H1 (cell line): ENCODE measurements around the gene SRR. TPM values are rescaled to one million over a fixed set of nuclear protein-coding genes. Genes with fewer than 3 reads are reported as not detected.

Source experiments
- CTCF ChIA-PET: fragments of 300-600 bp; sonication (Branson Sonifier 250); formaldehyde crosslinking; loops from one replicate; lab custom pipeline; 2021; ENCODE audit not compliant: partially characterized antibody; lab: Charles Lee
- POLR2A ChIA-PET: fragments of 300-600 bp; sonication (Branson Sonifier 250); formaldehyde crosslinking; loops from one replicate; lab custom pipeline; 2021; ENCODE audit warnings: inconsistent platforms; ENCODE audit not compliant: partially characterized antibody; lab: Charles Lee
- DNase-seq, 2 experiments: peaks; one replicate each; pipeline versions ENCODE4 v3.0.0 to v3.0.0-alpha.2; 2010 to 2022; ENCODE audit warnings: low spot score in 2 of 2, low read depth in 1 of 2, mixed read lengths in 1 of 2
- FAIRE-seq: peaks from 2 replicates; lab custom pipeline; 2011; peaks lifted over from hg19 to GRCh38; lab: Jason Lieb, UNC
- H2AFZ ChIP-seq: 2 replicates; pipeline ENCODE4 v1.8.1; 2012; ENCODE audit warnings: low read length, inconsistent platforms
- H2AK5ac ChIP-seq: 2 replicates; pipeline ENCODE4 v1.6.1; 2013; ENCODE audit warnings: low read depth, low read length
- H2BK120ac ChIP-seq: replicated peaks from 2 replicates; pipeline ENCODE3; 2013; ENCODE audit warnings: low read depth, low read length, inconsistent platforms
- H2BK12ac ChIP-seq: 2 replicates; pipeline ENCODE4 v1.6.1; 2013; ENCODE audit warnings: low read depth, low read length
- H2BK15ac ChIP-seq: 2 replicates; pipeline ENCODE4 v1.6.1; 2013; ENCODE audit warnings: low read length
- H2BK20ac ChIP-seq: 2 replicates; pipeline ENCODE4 v1.6.1; 2013; ENCODE audit warnings: low read length
- H2BK5ac ChIP-seq: 2 replicates; pipeline ENCODE4 v1.6.1; 2013; ENCODE audit warnings: low read depth, low read length
- H3K14ac ChIP-seq: 2 replicates; pipeline ENCODE4 v1.6.1; 2013; ENCODE audit warnings: inconsistent platforms; ENCODE audit not compliant: insufficient read length
- H3K18ac ChIP-seq: 2 replicates; pipeline ENCODE4 v1.6.1; 2013; ENCODE audit warnings: low read length; ENCODE audit errors: extremely low read depth
- H3K23ac ChIP-seq: 2 replicates; pipeline ENCODE4 v1.6.1; 2013; ENCODE audit warnings: inconsistent platforms; ENCODE audit not compliant: insufficient read length
- H3K23me2 ChIP-seq: 2 replicates; pipeline ENCODE4 v1.6.1; 2013; ENCODE audit warnings: low read depth, low read length
- H3K27ac ChIP-seq: 2 replicates; pipeline ENCODE4 v1.6.1; 2011; ENCODE audit warnings: low read depth, low read length, inconsistent platforms
- H3K27me3 ChIP-seq, 4 experiments: replicated peaks in 1 of 4; 1 replicate in 1 of 4; 2 replicates in 3 of 4; pipeline versions ENCODE4 v1.6.1 to v1.8.1; 2011 to 2013; ENCODE audit warnings: low read length in 3 of 4, mild to moderate bottlenecking in 3 of 4, inconsistent platforms in 2 of 4, mixed read lengths in 2 of 4, moderate library complexity in 1 of 4; ENCODE audit not compliant: control insufficient read depth in 3 of 4, insufficient read depth in 3 of 4; ENCODE audit errors: extremely low read depth in 1 of 4
- H3K36me3 ChIP-seq, 4 experiments: 2 replicates each; pipeline versions ENCODE4 v1.6.1 to v1.8.1; 2011 to 2013; ENCODE audit warnings: mild to moderate bottlenecking in 4 of 4, low read length in 3 of 4, moderate library complexity in 2 of 4, control low read depth in 1 of 4, inconsistent platforms in 1 of 4; ENCODE audit not compliant: insufficient read depth in 4 of 4, control insufficient read depth in 2 of 4
- H3K4ac ChIP-seq: replicated peaks from 2 replicates; pipeline ENCODE3; 2013; ENCODE audit warnings: low read length, low read depth, mixed read lengths, inconsistent platforms; ENCODE audit not compliant: insufficient read length
- H3K4me1 ChIP-seq, 4 experiments: replicated peaks in 1 of 4; 1 replicate in 1 of 4; 2 replicates in 3 of 4; pipeline versions ENCODE4 v1.6.1 to v1.8.1; 2011 to 2013; ENCODE audit warnings: low read length in 3 of 4, inconsistent platforms in 2 of 4, mixed read lengths in 1 of 4; ENCODE audit not compliant: insufficient read depth in 4 of 4, control insufficient read depth in 3 of 4
- H3K4me2 ChIP-seq, 2 experiments: 2 replicates each; pipeline versions ENCODE4 v1.6.1 to v1.8.1; 2011 to 2013; ENCODE audit warnings: low read depth in 2 of 2, low read length in 2 of 2, control low read depth in 1 of 2, inconsistent platforms in 1 of 2, mild to moderate bottlenecking in 1 of 2; ENCODE audit not compliant: insufficient read depth in 1 of 2
- H3K4me3 ChIP-seq, 4 experiments: fragments of 200-600, 300-600 bp in 1 of 4; sonication (generic), shearing (Covaris generic), sonication (Bioruptor Twin) in 1 of 4; 2 replicates each; pipeline versions ENCODE4 v1.5.1 to v1.8.1; 2011 to 2016; ENCODE audit warnings: low read length in 4 of 4, low read depth in 3 of 4, control low read depth in 2 of 4, inconsistent platforms in 2 of 4, mild to moderate bottlenecking in 2 of 4, mixed read lengths in 1 of 4, moderate library complexity in 1 of 4; ENCODE audit not compliant: insufficient read depth in 2 of 4; ENCODE audit errors: extremely low read depth in 1 of 4
- H3K56ac ChIP-seq: replicated peaks from 2 replicates; pipeline ENCODE3; 2013; ENCODE audit warnings: low read depth, mild to moderate bottlenecking, mixed read lengths, low read length, inconsistent platforms; ENCODE audit not compliant: insufficient read length
- H3K79me1 ChIP-seq: 2 replicates; pipeline ENCODE4 v1.6.1; 2013; ENCODE audit warnings: low read depth, low read length, control low read depth
- H3K79me2 ChIP-seq, 2 experiments: 2 replicates each; pipeline versions ENCODE4 v1.6.1 to v1.8.1; 2012 to 2013; ENCODE audit warnings: low read length in 2 of 2, mild to moderate bottlenecking in 2 of 2, inconsistent platforms in 1 of 2; ENCODE audit not compliant: insufficient read depth in 2 of 2, control insufficient read depth in 1 of 2
- H3K9ac ChIP-seq, 4 experiments: replicated peaks in 1 of 4; 1 replicate in 1 of 4; 2 replicates in 3 of 4; pipeline versions ENCODE4 v1.6.1 to v1.8.1; 2011 to 2013; ENCODE audit warnings: low read depth in 3 of 4, low read length in 3 of 4, control low read depth in 2 of 4, mild to moderate bottlenecking in 2 of 4, moderate library complexity in 2 of 4, inconsistent platforms in 1 of 4; ENCODE audit errors: extremely low read depth in 1 of 4
- H3K9me3 ChIP-seq, 2 experiments: 2 replicates each; pipeline versions ENCODE4 v1.6.1 to v1.8.1; 2012 to 2013; ENCODE audit warnings: mild to moderate bottlenecking in 2 of 2, moderate library complexity in 2 of 2, control low read depth in 1 of 2, inconsistent platforms in 1 of 2, low read depth in 1 of 2, low read length in 1 of 2, mixed read lengths in 1 of 2; ENCODE audit not compliant: insufficient read depth in 2 of 2
- H4K20me1 ChIP-seq, 2 experiments: replicated peaks in 1 of 2; 2 replicates each; pipeline versions ENCODE3 to v1.8.1; 2011 to 2013; ENCODE audit warnings: inconsistent platforms in 2 of 2, low read length in 2 of 2, mild to moderate bottlenecking in 1 of 2; ENCODE audit not compliant: insufficient read depth in 2 of 2, control insufficient read depth in 1 of 2
- H4K5ac ChIP-seq: 2 replicates; pipeline ENCODE4 v1.6.1; 2013; ENCODE audit warnings: low read length, low read depth, mixed read lengths, inconsistent platforms; ENCODE audit not compliant: insufficient read length
- H4K8ac ChIP-seq: 2 replicates; pipeline ENCODE4 v1.8.0; 2013; ENCODE audit warnings: mild to moderate bottlenecking, moderate library complexity, low read length, inconsistent platforms; ENCODE audit not compliant: insufficient read depth; ENCODE audit errors: extremely low read depth
- H4K91ac ChIP-seq: replicated peaks from 2 replicates; pipeline ENCODE3; 2013; ENCODE audit warnings: low read length, mixed read lengths, inconsistent platforms; ENCODE audit not compliant: insufficient read length
- ASH2L ChIP-seq: fragments of 200-600, 300-600 bp; sonication (generic); IDR thresholded peaks from one replicate; pipeline ENCODE4 v1.7.1; 2017; ENCODE audit warnings: low read length
- CBX5 ChIP-seq: fragments of 300-800, 300-1000 bp; sonication (generic); IDR thresholded peaks from 2 replicates; pipeline ENCODE4 v1.7.1; 2016; ENCODE audit warnings: antibody characterized with exemption, low read length, low read depth
- CHD1 ChIP-seq: IDR thresholded peaks from 2 replicates; pipeline ENCODE4 v1.6.1; 2012; ENCODE audit warnings: low read depth, low read length, improper control_type of control experiment
- CTBP2 ChIP-seq: IDR thresholded peaks from 2 replicates; pipeline ENCODE4 v1.7.0; 2011; ENCODE audit warnings: borderline replicate concordance, mild to moderate bottlenecking, moderate library complexity, mixed read lengths, low read length; ENCODE audit not compliant: insufficient read depth, insufficient read length
- EZH2 ChIP-seq: fragments of 200-600 bp; sonication (generic); IDR thresholded peaks from 2 replicates; pipeline ENCODE4 v1.7.1; 2012; ENCODE audit warnings: low read depth, mild to moderate bottlenecking, moderate library complexity, low read length, inconsistent platforms; ENCODE audit not compliant: severe bottlenecking
- GTF2F1 ChIP-seq: IDR thresholded peaks from 2 replicates; pipeline ENCODE4 v1.6.1; 2012; ENCODE audit warnings: low read depth, low read length, improper control_type of control experiment, borderline replicate concordance
- JUN ChIP-seq: IDR thresholded peaks from 2 replicates; pipeline ENCODE4 v1.6.1; 2011; ENCODE audit warnings: low read depth, mild to moderate bottlenecking, improper control_type of control experiment, low read length
- KDM5A ChIP-seq: fragments of 200-600 bp; IDR thresholded peaks from 2 replicates; pipeline ENCODE4 v1.7.1; 2012; ENCODE audit warnings: mild to moderate bottlenecking, low read length, inconsistent platforms, mixed read lengths
- POLR2AphosphoS5 ChIP-seq: IDR thresholded peaks from 2 replicates; pipeline ENCODE4 v1.6.1; 2011; ENCODE audit warnings: low read depth, low read length
- RAD21 ChIP-seq, 2 experiments: IDR thresholded peaks in 1 of 2; conservative IDR thresholded peaks in 1 of 2; 2 replicates each; pipeline ENCODE4 v1.6.1; 2011; ENCODE audit warnings: low read depth in 2 of 2, low read length in 2 of 2, improper control_type of control experiment in 1 of 2, inconsistent platforms in 1 of 2, mild to moderate bottlenecking in 1 of 2, moderate library complexity in 1 of 2
- RNF2 ChIP-seq: fragments of 200-900, 300-1000 bp; sonication (generic); IDR thresholded peaks from 2 replicates; pipeline ENCODE4 v1.7.1; 2016; ENCODE audit warnings: borderline replicate concordance, low read depth, mild to moderate bottlenecking, antibody characterized with exemption, low read length; ENCODE audit not compliant: poor library complexity, severe bottlenecking; ENCODE audit errors: missing control alignments
- SP1 ChIP-seq: IDR thresholded peaks from 2 replicates; pipeline ENCODE4 v1.6.1; 2011; ENCODE audit warnings: low read depth, low read length
- SP2 ChIP-seq: IDR thresholded peaks from 2 replicates; pipeline ENCODE4 v1.6.1; 2012; ENCODE audit warnings: mild to moderate bottlenecking, low read length, inconsistent platforms
- TAF7 ChIP-seq: optimal IDR thresholded peaks from 2 replicates; pipeline ENCODE3; 2011; ENCODE audit warnings: low read depth, mild to moderate bottlenecking, inconsistent platforms, low read length, moderate library complexity, borderline replicate concordance
- WGBS, 2 experiments: shearing (Covaris generic) in 1 of 2; methylation state at CpG; one replicate each; pipeline versions ENCODE4 v1.1.6 to v1.1.7; 2013 to 2015; ENCODE audit warnings: low lambda C conversion rate in 2 of 2, mixed read lengths in 2 of 2, inconsistent platforms in 1 of 2, low coverage in 1 of 2, missing lambda C conversion rate in 1 of 2; ENCODE audit not compliant: insufficient replicate concordance in 2 of 2, insufficient coverage in 1 of 2, insufficient read length in 1 of 2; ENCODE audit errors: extremely low coverage in 1 of 2, missing lambda C conversion rate in 1 of 2; 5-methylcytosine and 5-hydroxymethylcytosine counted together
- polyA plus RNA-seq, 7 experiments: library from polyadenylated mRNA; depleted of rRNA in 3 of 7; stranded (reverse) in 5 of 7; unstranded in 2 of 7; fragments of >200 nt in 5 of 7; fragments of 200-250 nt in 2 of 7; gene quantifications; 1 replicate in 5 of 7; 2 replicates in 1 of 7; 4 replicates in 1 of 7; pipeline versions ENCODE4 v1.2.1 to v1.2.3, GENCODE V29; 2011 to 2013; ENCODE audit warnings: missing spikeins in 2 of 7, mixed read lengths in 2 of 7
- total RNA-seq: library from RNA; stranded (reverse); fragmentation: NEBNext Ultra II Directional; extraction: Animal tissue kit (Norgen Biotek cat#: 25700); gene quantifications from 2 replicates; pipeline ENCODE4 v1.2.1, GENCODE V29; 2021

Gene SRR
- total and polyA plus RNA-seq, 2 of the 8 experiments (the other 6 are each of a cell fraction or from before 2014, with no cell fraction given), result 3.6 to 4.5 TPM

- Histone ChIP-seq H2BK5ac (no peak overlapping the region), H2BK12ac (no peak overlapping the region), H3K4me1 (peaks cover 0 to 1% (median 0%) of the 10 kb centered on the region in 4 experiments; a peak in 1 of 7 replicates), H2AFZ (no peak overlapping the region), H3K23me2 (no peaks in the 10 kb centered on the region), H4K5ac (no peak overlapping the region), H2BK120ac (no peak overlapping the region), H3K56ac (no peak overlapping the region), H3K4ac (no peak overlapping the region), H3K27me3 (no peaks in the 10 kb centered on the region), H2BK20ac (no peak overlapping the region), H3K23ac (no peak overlapping the region), H4K20me1 (peaks cover 2 to 4% of the 10 kb centered on the region in 2 experiments), H3K79me2 (no peaks in the 10 kb centered on the region; a peak in 1 of 4 replicates), H3K4me3 (no peak overlapping the region), H3K27ac (no peak overlapping the region), H2BK15ac (no peak overlapping the region), H3K14ac (no peak overlapping the region), H2AK5ac (no peak overlapping the region), H3K9ac (no peak overlapping the region), H4K8ac (no peak overlapping the region), H3K4me2 (no peak overlapping the region), H3K18ac (no peak overlapping the region), H4K91ac (no peak overlapping the region), H3K79me1 (no peaks in the 10 kb centered on the region), H3K36me3 (no peaks in the 10 kb centered on the region), H3K9me3 (no peaks in the 10 kb centered on the region)
- ChIA-PET POLR2A (interaction anchor here (1.0 kb wide), 1 partner anchor 25 kb away, joined by 3 read pairs; no protein-coding TSS in a partner anchor), CTCF (interaction anchor here (1.3 kb wide), 1 partner anchor 21 kb away, joined by 6 read pairs; the partner anchor contains the start of gene TSR1)
- FAIRE-seq (no peak), DNase-seq (no peak)
- WGBS, 2 experiments, result 95% methylated on average over 4 of the region's 4 CpGs; no CpG with 5 or more reads in 1 of the 2 experiments
- TF ChIP-seq POLR2AphosphoS5 (no peak), EZH2 (no peak), ASH2L (no peak), SP1 (no peak), RAD21 (IDR thresholded peaks at IDR 0.05 in 1 of 2, conservative IDR thresholded peaks at IDR 0.05 in 1 of 2; ENCODE audit: low read depth in 2 of 2, low read length in 2 of 2) (no peak), GTF2F1 (no peak), JUN (no peak), CBX5 (no peak), KDM5A (no peak), SP2 (no peak), CTBP2 (no peak), RNF2 (no peak), CHD1 (no peak), TAF7 (no peak)
Observed at GRCh38 chr17:2357237-2357636, 53.5 kb downstream of the SRR start.
